Endometrium (tissue), 2 donors: ENCODE measurements around the gene FOXP3.
"Not testable (repeated sequence)": the region's sequence is repeated elsewhere in the genome, so short reads cannot be mapped to it uniquely, and the experiment has no call there.

ENCODE experiments used
- FAIRE-seq: peaks from 2 replicates; lab custom pipeline; 2012; peaks lifted over from hg19 to GRCh38; lab: Jason Lieb, UNC
- donor health status: control.
- donor health status: control.

The FOXP3 gene, protein sequence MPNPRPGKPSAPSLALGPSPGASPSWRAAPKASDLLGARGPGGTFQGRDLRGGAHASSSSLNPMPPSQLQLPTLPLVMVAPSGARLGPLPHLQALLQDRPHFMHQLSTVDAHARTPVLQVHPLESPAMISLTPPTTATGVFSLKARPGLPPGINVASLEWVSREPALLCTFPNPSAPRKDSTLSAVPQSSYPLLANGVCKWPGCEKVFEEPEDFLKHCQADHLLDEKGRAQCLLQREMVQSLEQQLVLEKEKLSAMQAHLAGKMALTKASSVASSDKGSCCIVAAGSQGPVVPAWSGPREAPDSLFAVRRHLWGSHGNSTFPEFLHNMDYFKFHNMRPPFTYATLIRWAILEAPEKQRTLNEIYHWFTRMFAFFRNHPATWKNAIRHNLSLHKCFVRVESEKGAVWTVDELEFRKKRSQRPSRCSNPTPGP

GRCh38 chrX:49264460-49264859 lies at the start of gene FOXP3:
Gene FOXP3, minus strand, starts transcription at chrX:49264710. Its CDS starts 6,205 bp downstream, at chrX:49258505.
- no peak for FAIRE-seq

DNA sequence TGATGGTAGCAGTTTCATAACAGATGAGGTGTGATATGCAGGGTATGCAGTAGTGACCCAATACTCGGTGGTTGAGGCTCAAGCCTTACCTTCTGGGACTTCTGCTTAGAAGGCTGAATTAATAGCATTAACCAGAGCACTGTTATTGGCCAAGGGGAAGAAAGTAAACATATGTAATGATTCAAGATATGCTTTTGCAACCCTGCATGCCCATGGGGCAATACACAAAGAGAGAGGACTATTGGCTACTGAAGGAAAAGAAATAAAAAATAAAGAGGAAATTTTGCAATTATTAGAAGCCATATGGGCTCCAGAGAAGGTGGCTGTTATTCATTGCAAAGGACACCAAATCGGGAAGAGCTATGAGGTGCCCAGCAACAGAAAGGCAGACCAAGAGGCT lies 47.7 kb upstream of the FOXP3 start:
- FAIRE-seq: no peak

GRCh38 chrX:49310371-49310770 lies 45.9 kb upstream of the FOXP3 start:
- no peak for FAIRE-seq

- peak; percentile 83 for FAIRE-seq
Observed at GRCh38 chrX:49309401-49309981, 45.0 kb upstream of the FOXP3 start.

DNA sequence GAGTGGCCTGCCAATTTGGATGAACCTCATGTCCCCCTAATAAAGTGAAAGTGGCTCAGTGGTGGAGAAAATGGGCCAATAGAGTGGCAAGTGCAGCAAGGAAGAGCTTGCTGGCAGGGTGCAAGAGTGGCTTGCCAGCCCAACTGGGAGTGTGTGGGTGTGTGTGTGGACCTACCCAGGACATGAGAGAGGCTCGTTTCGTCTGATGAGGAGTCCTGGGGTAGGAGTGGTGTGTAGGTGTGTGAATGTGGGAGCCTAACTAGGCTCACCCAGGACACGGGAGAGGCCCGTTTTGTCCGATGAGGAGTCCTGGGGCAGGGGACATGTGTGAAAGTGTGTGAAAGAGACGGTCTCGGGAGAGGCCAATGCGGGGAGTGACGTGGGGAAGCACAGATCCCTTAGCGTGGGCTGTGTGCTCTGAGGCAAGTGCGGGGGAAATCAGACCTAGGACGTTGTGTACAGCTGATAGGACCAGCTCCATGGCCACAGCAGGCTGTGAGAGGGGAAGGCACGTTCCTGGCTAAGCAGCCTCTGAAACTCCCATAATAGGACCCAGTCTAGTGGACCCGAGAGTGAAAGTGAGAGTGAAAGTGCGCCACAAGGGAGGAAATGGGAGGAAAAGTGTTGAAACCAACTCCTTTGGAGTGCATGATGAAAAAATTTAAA lies 44.2 kb upstream of the FOXP3 start:
- no peak for FAIRE-seq

DNA sequence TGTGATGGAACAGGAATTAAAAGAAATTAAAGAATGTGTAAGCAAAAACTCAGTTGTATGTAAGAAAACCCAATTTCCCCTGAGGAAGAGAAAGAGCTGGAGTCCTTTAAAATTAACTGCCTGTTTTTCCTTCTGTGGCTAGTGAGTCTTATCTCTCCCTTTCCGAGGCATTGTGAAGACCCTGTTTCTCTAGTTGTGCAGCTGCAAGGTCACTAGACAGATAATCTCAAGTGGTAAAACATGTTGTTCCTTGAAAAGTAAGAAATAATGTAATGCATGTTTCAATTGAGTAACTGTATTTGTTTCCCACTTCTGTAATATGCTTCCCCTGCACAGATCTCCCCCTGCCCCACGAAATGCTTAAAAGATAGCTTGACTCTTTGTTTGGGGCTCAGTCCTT lies 43.3 kb upstream of the FOXP3 start:
- not testable (repeated sequence) for FAIRE-seq

DNA sequence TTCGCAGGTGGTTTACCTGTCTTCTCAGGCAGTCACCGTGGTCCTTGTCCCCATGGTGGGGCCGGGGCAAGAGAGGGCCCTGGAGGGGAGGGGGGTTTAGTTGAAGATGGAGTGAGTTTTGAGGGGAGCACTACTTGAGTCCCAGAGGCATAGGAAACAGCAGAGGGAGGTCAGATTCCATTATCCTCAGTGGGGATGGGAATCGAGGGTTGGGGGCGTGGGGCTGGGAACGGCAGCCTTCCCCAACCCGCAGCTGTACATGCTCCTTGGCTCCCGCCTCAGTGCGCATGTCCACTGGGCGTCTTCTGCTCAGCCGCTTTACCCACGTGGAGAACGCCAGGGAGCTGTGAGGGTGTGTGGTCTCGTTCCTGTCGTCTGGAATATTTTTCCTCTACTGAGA lies 38.8 kb upstream of the FOXP3 start, which contains the start of gene GAGE10:
Gene GAGE10, plus strand, starts transcription at position 301 of the 400 bp plus-strand sequence. CDS start 1,214 bp downstream, outside the sequence.
- no peak for FAIRE-seq

DNA sequence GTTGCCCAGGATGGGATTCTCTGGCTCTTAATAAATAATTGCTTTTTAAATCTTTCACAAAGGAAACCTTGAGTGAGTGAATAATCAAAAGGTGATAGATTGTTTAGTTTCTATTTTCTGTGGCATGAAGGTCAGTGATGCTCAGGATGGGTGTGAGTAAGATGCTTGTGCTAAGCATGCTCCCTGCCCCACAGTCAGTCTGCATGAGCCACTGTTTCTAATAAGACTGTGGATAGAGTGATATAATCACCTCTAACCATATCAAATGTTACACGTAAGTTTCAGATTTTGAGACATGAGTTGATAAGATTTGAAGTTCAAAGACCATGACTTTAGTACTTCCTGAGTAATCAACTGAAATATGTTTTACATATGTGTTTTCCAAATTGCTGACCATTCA lies 36.2 kb upstream of the FOXP3 start:
- no peak for FAIRE-seq

GRCh38 chrX:49299293-49299692 lies 34.8 kb upstream of the FOXP3 start:
- FAIRE-seq: not testable (repeated sequence)

DNA sequence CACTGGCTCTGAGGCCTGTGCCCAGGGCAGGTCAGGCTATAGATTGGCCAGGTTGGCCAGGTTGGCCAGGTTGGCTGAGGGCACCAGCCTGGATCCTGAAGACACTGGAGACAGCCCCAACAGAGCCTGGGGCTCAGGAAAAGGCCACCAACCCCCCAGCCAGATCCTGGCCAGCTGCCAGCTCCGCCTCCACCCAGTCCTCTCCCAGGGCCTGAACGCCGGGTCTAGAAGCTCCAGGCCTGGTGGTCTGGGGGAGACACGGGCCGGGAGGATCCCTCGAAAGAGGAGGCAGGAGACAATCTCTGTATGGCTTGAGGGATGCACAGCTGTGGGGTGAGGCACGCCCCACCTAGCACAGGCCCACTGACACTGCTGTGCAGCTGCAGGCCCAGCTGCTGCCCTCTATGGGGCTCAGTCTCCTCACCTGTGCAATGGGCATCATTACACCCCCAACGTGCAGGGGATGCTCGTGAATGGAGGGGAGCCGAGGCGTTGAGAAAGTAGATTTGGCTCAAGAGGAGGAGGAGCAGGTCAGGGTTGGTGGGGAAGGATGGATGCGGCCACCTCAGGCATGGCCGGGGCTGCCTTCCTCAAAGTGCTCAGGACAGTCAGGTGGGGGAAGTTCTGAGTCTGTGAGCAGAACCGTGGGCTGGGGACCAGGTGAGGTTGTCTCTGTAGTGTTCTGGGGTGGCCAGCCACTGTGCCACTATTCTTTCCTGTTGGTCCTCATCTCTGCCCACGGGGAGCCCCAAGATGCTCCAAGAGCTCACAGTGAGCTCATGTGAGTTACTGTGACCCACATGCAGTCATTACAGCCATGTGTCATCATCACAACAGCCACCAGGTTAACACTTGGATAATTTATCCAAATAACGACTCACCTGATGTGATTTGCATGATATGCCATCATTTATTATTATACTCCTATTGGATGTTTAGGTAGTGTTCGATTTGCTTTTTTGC lies 28.2 kb upstream of the FOXP3 start:
- FAIRE-seq: no peak

GRCh38 chrX:49291615-49292337 lies 27.3 kb upstream of the FOXP3 start:
- FAIRE-seq: no peak

- FAIRE-seq: no peak
Observed at GRCh38 chrX:49290215-49290614, 25.7 kb upstream of the FOXP3 start.

- no peak for FAIRE-seq
Observed at GRCh38 chrX:49287665-49288064, 23.2 kb upstream of the FOXP3 start.

DNA sequence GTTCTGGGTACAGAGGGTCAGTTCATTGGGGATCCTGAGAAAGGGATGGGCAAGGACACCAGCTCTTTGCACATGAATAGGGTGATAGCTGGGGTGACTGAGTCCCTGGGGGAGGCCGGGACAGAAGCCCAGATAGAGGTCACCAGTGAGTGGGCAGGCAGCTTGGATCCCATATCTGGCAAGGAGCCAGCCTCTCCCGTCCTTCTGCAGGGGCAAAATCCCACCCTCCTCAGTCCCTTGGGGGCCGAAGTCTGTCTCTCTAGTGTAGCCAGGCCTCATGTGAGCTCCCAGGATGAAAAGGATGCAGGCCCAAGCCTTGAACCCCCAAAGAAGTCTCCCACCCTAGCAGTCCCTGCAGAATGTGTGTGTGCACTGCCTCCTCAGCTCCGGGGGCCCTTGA lies 22.1 kb upstream of the FOXP3 start:
- no peak for FAIRE-seq

GRCh38 chrX:49286136-49286535 lies 21.6 kb upstream of the FOXP3 start:
- no peak for FAIRE-seq

GRCh38 chrX:49284212-49284611 lies 19.7 kb upstream of the FOXP3 start:
- no peak for FAIRE-seq

GRCh38 chrX:49282647-49283011 lies 18.1 kb upstream of the FOXP3 start:
- FAIRE-seq: no peak

GRCh38 chrX:49278081-49278480 lies 13.6 kb upstream of the FOXP3 start:
- FAIRE-seq: no peak

DNA sequence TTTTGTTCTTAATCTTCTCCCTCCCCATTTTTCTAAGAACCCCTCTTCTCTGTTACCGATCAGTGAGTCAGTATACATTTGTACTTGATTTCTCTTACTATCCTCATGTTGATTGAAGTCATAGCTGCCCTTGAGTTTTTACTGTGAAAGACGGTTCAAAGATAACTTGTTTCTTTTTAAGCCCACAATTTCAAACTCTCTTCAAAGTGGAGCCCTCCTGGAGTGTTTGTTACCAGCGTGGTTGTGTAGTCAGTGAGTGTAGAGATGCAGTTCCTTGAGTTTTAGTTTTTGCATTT lies 13.0 kb upstream of the FOXP3 start:
- no peak for FAIRE-seq

DNA sequence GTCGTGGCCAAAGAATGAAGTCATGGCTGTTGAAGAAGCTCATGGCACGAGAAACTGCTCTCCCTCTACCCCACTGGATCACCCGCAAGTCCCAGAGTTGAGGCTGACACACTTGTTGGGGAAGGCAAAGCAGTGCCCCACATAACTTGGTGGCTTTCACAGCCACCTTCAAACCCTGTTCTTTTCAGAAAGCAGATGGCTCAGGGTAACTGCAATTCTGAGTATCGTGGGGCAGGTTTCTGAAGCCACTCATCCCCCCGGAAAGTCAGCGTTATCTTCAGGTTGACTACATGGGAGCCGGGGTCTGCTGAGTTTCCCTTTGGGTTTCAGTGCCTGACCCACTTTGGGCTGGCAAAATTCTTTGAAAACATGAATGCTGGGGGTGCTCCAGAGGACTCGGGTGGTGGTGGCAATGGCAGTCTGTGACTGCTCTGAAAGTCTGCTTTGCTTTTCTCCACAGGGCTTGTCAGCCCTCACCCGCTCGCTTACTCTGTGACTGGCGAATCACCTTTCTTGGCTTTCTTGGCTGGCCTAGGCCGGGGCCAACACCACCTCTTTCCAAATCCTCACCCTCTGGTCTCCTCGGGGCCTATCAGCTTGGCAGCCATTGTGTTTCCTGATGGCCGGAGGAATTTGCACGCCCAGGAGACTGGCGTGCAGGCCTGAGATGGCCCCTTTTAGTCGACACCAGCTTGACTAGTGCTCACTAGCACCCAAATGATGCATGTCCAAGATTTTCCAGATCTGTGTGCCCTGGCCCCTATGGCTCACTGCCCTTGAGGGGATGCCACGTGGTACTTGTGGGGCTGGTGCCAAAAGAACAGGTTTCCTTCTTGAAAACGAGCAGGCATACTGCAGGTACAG lies 12.4 kb upstream of the FOXP3 start:
- FAIRE-seq: no peak

- FAIRE-seq: no peak
Observed at GRCh38 chrX:49276207-49276606, 11.7 kb upstream of the FOXP3 start.
